KMS-11 (cell line): ENCODE results near the gene PAX2.

Source experiments
- H2AFZ ChIP-seq: fragments of 200-600 bp; sonication (generic); 2 replicates; pipeline ENCODE4 v1.6.1; 2016; ENCODE audit warnings: antibody characterized with exemption, mixed run types, low read depth
- H3K27ac ChIP-seq: fragments of 200-600 bp; sonication (generic); 2 replicates; pipeline ENCODE4 v1.6.1; 2016; ENCODE audit warnings: mild to moderate bottlenecking, mixed run types
- H3K27me3 ChIP-seq: fragments of 200-600 bp; sonication (generic); 2 replicates; pipeline ENCODE4 v1.6.1; 2017; ENCODE audit warnings: mild to moderate bottlenecking, low read depth, mixed run types, moderate library complexity; ENCODE audit not compliant: insufficient read depth
- H3K36me3 ChIP-seq: fragments of 200-600 bp; sonication (generic); 2 replicates; pipeline ENCODE4 v1.6.1; 2017; ENCODE audit warnings: mild to moderate bottlenecking, mixed run types; ENCODE audit not compliant: insufficient read depth
- H3K4me1 ChIP-seq: fragments of 200-600 bp; sonication (generic); 2 replicates; pipeline ENCODE4 v1.6.1; 2016; ENCODE audit warnings: mild to moderate bottlenecking, low read depth, mixed run types; ENCODE audit not compliant: poor library complexity, severe bottlenecking
- H3K4me2 ChIP-seq: fragments of 200-600 bp; sonication (generic); 2 replicates; pipeline ENCODE4 v1.7.0; 2016; ENCODE audit warnings: mild to moderate bottlenecking, mixed run types
- H3K4me3 ChIP-seq: fragments of 200-600 bp; sonication (generic); IDR thresholded peaks from 2 replicates; pipeline ENCODE4 v1.6.1; 2017; ENCODE audit warnings: low read depth, low read length, mixed read lengths; ENCODE audit not compliant: insufficient read depth
- H3K79me2 ChIP-seq: fragments of 200-600 bp; sonication (generic); 2 replicates; pipeline ENCODE4 v1.6.1; 2016; ENCODE audit warnings: low read depth, mixed run types; ENCODE audit not compliant: insufficient read depth
- H3K9ac ChIP-seq: fragments of 200-600 bp; sonication (generic); 2 replicates; pipeline ENCODE4 v1.6.1; 2016; ENCODE audit warnings: mild to moderate bottlenecking, mixed run types
- H4K20me1 ChIP-seq: fragments of 200-600 bp; sonication (generic); 2 replicates; pipeline ENCODE4 v1.6.1; 2016; ENCODE audit warnings: mild to moderate bottlenecking, mixed run types; ENCODE audit not compliant: insufficient read depth
- CTCF ChIP-seq: fragments of 200-600 bp; sonication (generic); conservative IDR thresholded peaks from 2 replicates; pipeline ENCODE4 v1.6.1; 2017; ENCODE audit warnings: low read depth, mild to moderate bottlenecking, antibody characterized with exemption, low read length, moderate library complexity, mixed read lengths

Gene PAX2

DNA sequence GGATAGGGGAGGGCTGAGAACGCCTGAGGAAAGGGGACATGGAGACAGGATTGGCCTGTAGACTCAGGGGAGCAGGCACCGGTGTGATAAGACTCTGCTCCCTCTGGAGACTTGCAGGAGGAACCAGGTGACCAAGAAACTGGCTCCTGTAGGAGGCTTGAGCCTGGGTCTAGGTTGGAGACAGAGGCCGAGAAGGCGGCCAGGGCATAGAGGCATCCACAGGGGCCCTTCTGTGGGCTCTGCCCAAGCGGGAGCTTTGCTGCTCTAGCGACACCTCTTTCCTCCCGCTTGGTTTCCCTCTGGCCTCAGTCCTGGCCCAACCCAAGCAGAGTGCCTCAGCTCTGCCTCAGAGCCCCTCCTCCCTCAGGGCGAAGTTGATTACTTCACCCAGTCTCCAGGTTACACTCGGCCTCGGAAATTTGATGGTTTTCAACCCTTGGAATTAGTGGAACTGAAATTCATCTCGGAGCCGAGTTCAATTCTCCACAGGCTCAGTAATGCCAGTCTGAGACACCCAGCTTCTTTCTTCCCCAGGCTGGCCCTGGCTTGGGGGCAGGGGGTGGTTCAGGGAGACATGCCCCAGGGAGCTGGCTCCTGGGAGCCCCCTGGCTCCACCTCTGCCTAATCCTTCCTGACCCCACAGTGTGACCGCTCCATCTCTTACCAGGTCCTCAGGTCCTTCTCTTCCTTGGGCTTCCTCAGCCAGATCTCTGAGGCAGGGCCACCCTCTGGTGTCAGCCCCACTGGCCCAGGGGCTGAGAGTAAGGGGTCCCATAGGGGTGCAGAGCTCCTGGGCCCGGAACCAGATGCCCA, 60.4 kb downstream of the PAX2 start:
- no peaks in the 10 kb centered on the region for H3K79me2 ChIP-seq
- no peaks in the 10 kb centered on the region for H3K4me1 ChIP-seq
- no peak overlapping the region for H3K4me3 ChIP-seq
- no peak for TF ChIP-seq CTCF
- H3K27me3 ChIP-seq: no peaks in the 10 kb centered on the region; the same call in 1 of the 2 replicates
- H3K27ac ChIP-seq: no peak overlapping the region
- no peak overlapping the region for H3K4me2 ChIP-seq
- H2AFZ ChIP-seq: no peak overlapping the region
- no peaks in the 10 kb centered on the region for H4K20me1 ChIP-seq
- no peak overlapping the region for H3K9ac ChIP-seq
- H3K36me3 ChIP-seq: no peaks in the 10 kb centered on the region

- H3K79me2 ChIP-seq: no peaks in the 10 kb centered on the region
- H3K4me2 ChIP-seq: no peak overlapping the region
- TF ChIP-seq CTCF: no peak
- no peaks in the 10 kb centered on the region for H4K20me1 ChIP-seq
- H3K27ac ChIP-seq: no peak overlapping the region
- no peak overlapping the region for H2AFZ ChIP-seq
- no peaks in the 10 kb centered on the region for H3K36me3 ChIP-seq
- peaks cover 2% of the 10 kb centered on the region; the same call in 1 of the 2 replicates for H3K27me3 ChIP-seq
- H3K9ac ChIP-seq: no peak overlapping the region
- H3K4me3 ChIP-seq: no peak overlapping the region
- no peaks in the 10 kb centered on the region for H3K4me1 ChIP-seq
Measured at GRCh38 chr10:100806356-100806645, 60.9 kb downstream of the PAX2 start.

GRCh38 chr10:100807241-100807951, 62.0 kb downstream of the PAX2 start:
- no peak overlapping the region for H3K4me2 ChIP-seq
- no peaks in the 10 kb centered on the region for H3K36me3 ChIP-seq
- H4K20me1 ChIP-seq: no peaks in the 10 kb centered on the region
- H3K27ac ChIP-seq: no peak overlapping the region
- H3K9ac ChIP-seq: no peak overlapping the region
- H2AFZ ChIP-seq: no peak overlapping the region
- H3K27me3 ChIP-seq: peaks cover 10% of the 10 kb centered on the region; the same call in 1 of the 2 replicates
- H3K79me2 ChIP-seq: no peaks in the 10 kb centered on the region
- H3K4me3 ChIP-seq: no peak overlapping the region
- H3K4me1 ChIP-seq: no peaks in the 10 kb centered on the region
- TF ChIP-seq CTCF: no peak

GRCh38 chr10:100808876-100809275, 63.5 kb downstream of the PAX2 start:
- Histone ChIP-seq H3K4me1 (no peaks in the 10 kb centered on the region), H4K20me1 (no peaks in the 10 kb centered on the region), H3K27ac (no peak overlapping the region), H2AFZ (no peak overlapping the region), H3K9ac (no peak overlapping the region), H3K27me3 (peaks cover 16% of the 10 kb centered on the region; the same call in 1 of the 2 replicates), H3K36me3 (no peaks in the 10 kb centered on the region), H3K4me3 (no peak overlapping the region), H3K79me2 (no peaks in the 10 kb centered on the region), H3K4me2 (no peak overlapping the region)
- TF ChIP-seq CTCF: no peak
